ENCODE measurements around the gene SLC41A2.

GRCh38 chr12:104930388-104931326 is 27.4 kb downstream of the SLC41A2 start:
- TF ChIP-seq FOXM1 (IDR thresholded peaks at IDR 0.05; ENCODE audit: borderline replicate concordance) (no peak), BHLHE40 (IDR thresholded peaks at IDR 0.05; ENCODE audit: borderline replicate concordance) (no peak), TARDBP (IDR thresholded peaks at IDR 0.05) (no peak), ARNT (IDR thresholded peaks at IDR 0.05) (no peak), FOXK2 (IDR thresholded peaks at IDR 0.05) (no peak), HDGF (IDR thresholded peaks at IDR 0.05; ENCODE audit: borderline replicate concordance) (no peak), L3MBTL2 (conservative IDR thresholded peaks at IDR 0.05) (no peak), LEF1 (IDR thresholded peaks at IDR 0.05; ENCODE audit: borderline replicate concordance) (no peak), PKNOX1 (IDR thresholded peaks at IDR 0.05) (no peak), FOXA1 (IDR thresholded peaks at IDR 0.05) (no peak), SP1 (IDR thresholded peaks at IDR 0.05) (no peak), SUZ12 (IDR thresholded peaks at IDR 0.05) (no peak), NFRKB (IDR thresholded peaks at IDR 0.05) (no peak), ELF4 (IDR thresholded peaks at IDR 0.05) (no peak)

Data from HEK293T (cell line).